Naive thymus-derived CD4-positive, alpha-beta T cell (primary cell): ENCODE measurements around the gene CES1. TPM values are rescaled to one million over a fixed set of nuclear protein-coding genes. Genes with fewer than 3 reads are reported as not detected.
"Not testable (repeated sequence)": the region's sequence is repeated elsewhere in the genome, so short reads cannot be mapped to it uniquely, and the experiment has no call there.

Experiments used
- ATAC-seq: fragments of 150-1000 bp; cut with Tn5 transposase; 2 replicates; pipeline ENCODE4 v1.10.0; 2021; ENCODE audit warnings: mild to moderate bottlenecking, moderate library complexity
- CTCF ChIA-PET: fragments of 350-600 bp; sonication (Branson Sonifier 250); formaldehyde crosslinking; loops from one replicate; lab custom pipeline; 2021; ENCODE audit warnings: antibody characterized with exemption; lab: Charles Lee
- POLR2A ChIA-PET: fragments of 350-600 bp; sonication (Branson Sonifier 250); formaldehyde crosslinking; loops from one replicate; lab custom pipeline; 2021; ENCODE audit warnings: antibody characterized with exemption, inconsistent platforms; lab: Charles Lee
- DNase-seq, 9 donors: peaks; one replicate each; pipeline versions ENCODE4 v3.0.0 to v3.0.0-alpha.2; 2020 to 2022; ENCODE audit warnings: mixed read lengths in 1 of 9
- H3K27ac ChIP-seq: one replicate; pipeline ENCODE4 v1.7.0; 2013; ENCODE audit warnings: mild to moderate bottlenecking, low read depth, low read length, moderate library complexity
- H3K27me3 ChIP-seq, 2 donors: one replicate each; pipeline ENCODE4 v1.7.0; 2013; ENCODE audit warnings: low read length in 2 of 2, mild to moderate bottlenecking in 2 of 2, moderate library complexity in 2 of 2; ENCODE audit not compliant: control insufficient read depth in 2 of 2, insufficient read depth in 2 of 2
- H3K36me3 ChIP-seq, 3 experiments: 1 replicate in 2 of 3; 2 replicates in 1 of 3; pipeline ENCODE4 v1.7.0; 2013; ENCODE audit warnings: low read length in 3 of 3, mild to moderate bottlenecking in 3 of 3, moderate library complexity in 1 of 3; ENCODE audit not compliant: insufficient read depth in 3 of 3, control insufficient read depth in 2 of 3
- H3K4me1 ChIP-seq, 2 donors: one replicate each; pipeline ENCODE4 v1.7.0; 2013; ENCODE audit warnings: low read length in 2 of 2, mild to moderate bottlenecking in 2 of 2, moderate library complexity in 1 of 2; ENCODE audit not compliant: control insufficient read depth in 2 of 2, insufficient read depth in 2 of 2
- H3K4me3 ChIP-seq: 2 replicates; pipeline ENCODE4 v1.7.0; 2013; ENCODE audit warnings: mild to moderate bottlenecking, low read length
- H3K9me3 ChIP-seq, 3 experiments: 1 replicate in 2 of 3; 2 replicates in 1 of 3; pipeline ENCODE4 v1.7.0; 2013; ENCODE audit warnings: low read length in 3 of 3; ENCODE audit not compliant: control insufficient read depth in 2 of 3
- H3K27ac Mint-ChIP-seq, 9 donors: one replicate each; pipeline ENCODE4 v1.8.0; 2020 to 2022; ENCODE audit warnings: mixed read lengths in 9 of 9, mild to moderate bottlenecking in 8 of 9, moderate library complexity in 5 of 9, inconsistent platforms in 2 of 9
- H3K27me3 Mint-ChIP-seq, 5 donors: one replicate each; pipeline ENCODE4 v1.8.0; 2021 to 2022; ENCODE audit warnings: mixed read lengths in 5 of 5, mild to moderate bottlenecking in 1 of 5
- H3K36me3 Mint-ChIP-seq, 5 donors: one replicate each; pipeline ENCODE4 v1.8.0; 2020 to 2022; ENCODE audit warnings: mixed read lengths in 5 of 5, mild to moderate bottlenecking in 3 of 5, inconsistent platforms in 1 of 5
- H3K4me1 Mint-ChIP-seq, 7 donors: one replicate each; pipeline ENCODE4 v1.8.0; 2020 to 2022; ENCODE audit warnings: mixed read lengths in 7 of 7, mild to moderate bottlenecking in 3 of 7, inconsistent platforms in 1 of 7
- H3K4me3 Mint-ChIP-seq, 10 donors: one replicate each; pipeline ENCODE4 v1.8.0; 2020 to 2022; ENCODE audit warnings: mild to moderate bottlenecking in 10 of 10, mixed read lengths in 10 of 10, moderate library complexity in 6 of 10, inconsistent platforms in 2 of 10
- H3K9me3 Mint-ChIP-seq, 11 donors: one replicate each; pipeline ENCODE4 v1.8.0; 2020 to 2022; ENCODE audit warnings: mixed read lengths in 11 of 11, mild to moderate bottlenecking in 4 of 11, inconsistent platforms in 1 of 11, moderate library complexity in 1 of 11
- intact Hi-C, 2 donors: fragments of 100-400 bp; cut with micrococcal nuclease; formaldehyde crosslinking; loops; one replicate each; pipeline ENCODE4 v1.15.1; 2023
- polyA plus RNA-seq, 2 donors: library from polyadenylated mRNA; unstranded; fragments of 300-500 nt; fragmentation: Illumina TruSeq; gene quantifications; one replicate each; pipeline ENCODE4 v1.2.3, GENCODE V29; 2021
- total RNA-seq, 6 experiments: library from RNA in 5 of 6; stranded (reverse) in 5 of 6; gene quantifications; 1 replicate in 5 of 6; 2 replicates in 1 of 6; pipeline ENCODE4 v1.2.3 and lab custom pipeline; 2021 to 2026

The CES1 gene
- total and polyA plus RNA-seq, 7 experiments from 2014 or later, result 0.32 to 11.6 (median 1.1) TPM; not detected in 3

DNA sequence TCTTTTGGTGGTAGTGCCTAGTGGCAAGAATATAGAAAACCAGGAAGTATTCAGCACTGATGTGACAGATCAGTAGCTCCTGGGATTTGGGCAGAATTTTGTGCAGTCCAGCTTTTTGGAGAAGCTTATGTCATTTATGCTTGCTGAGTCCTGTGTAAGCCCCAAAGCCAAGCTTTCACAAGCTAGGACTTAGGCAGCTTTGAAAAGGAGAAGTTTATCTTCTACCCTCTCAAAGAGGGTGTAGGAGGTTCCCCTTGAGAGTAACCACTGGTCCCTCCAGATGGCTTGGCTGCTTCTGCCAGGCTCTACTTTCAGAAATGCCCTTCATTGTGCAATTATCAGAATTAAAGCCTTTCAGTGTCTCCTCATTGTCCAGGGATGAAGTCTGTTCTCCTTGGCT is 78.8 kb downstream of the CES1 start:
- Histone ChIP-seq H3K4me3 (no peak overlapping the region), H3K27me3 (no peaks in the 10 kb centered on the region), H3K9me3 (no peaks in the 10 kb centered on the region), H3K36me3 (no peaks in the 10 kb centered on the region), H3K27ac (no peak overlapping the region), H3K4me1 (peaks cover 0 to 12% of the 10 kb centered on the region in 2 donors)
- CTCF ChIA-PET, result no interaction called here
- no peak for DNase-seq
- peaks cover 0 to 4% (median 0%) of the 10 kb centered on the region in 5 donors for H3K27me3 Mint-ChIP-seq
- POLR2A ChIA-PET, result no interaction called here
- intact Hi-C loops, result no loop called here
- H3K4me1 Mint-ChIP-seq, result peaks cover 3 to 23% (median 12%) of the 10 kb centered on the region in 7 donors
- no peak overlapping the region for H3K4me3 Mint-ChIP-seq
- H3K9me3 Mint-ChIP-seq, result peaks cover 3 to 28% (median 10%) of the 10 kb centered on the region in 11 donors
- peak; percentile 50 for ATAC-seq
- peak overlapping the region in 2 of 9 donors; percentile 18 to 88 for H3K27ac Mint-ChIP-seq
- peaks cover 0 to 23% (median 0%) of the 10 kb centered on the region in 5 donors for H3K36me3 Mint-ChIP-seq

DNA sequence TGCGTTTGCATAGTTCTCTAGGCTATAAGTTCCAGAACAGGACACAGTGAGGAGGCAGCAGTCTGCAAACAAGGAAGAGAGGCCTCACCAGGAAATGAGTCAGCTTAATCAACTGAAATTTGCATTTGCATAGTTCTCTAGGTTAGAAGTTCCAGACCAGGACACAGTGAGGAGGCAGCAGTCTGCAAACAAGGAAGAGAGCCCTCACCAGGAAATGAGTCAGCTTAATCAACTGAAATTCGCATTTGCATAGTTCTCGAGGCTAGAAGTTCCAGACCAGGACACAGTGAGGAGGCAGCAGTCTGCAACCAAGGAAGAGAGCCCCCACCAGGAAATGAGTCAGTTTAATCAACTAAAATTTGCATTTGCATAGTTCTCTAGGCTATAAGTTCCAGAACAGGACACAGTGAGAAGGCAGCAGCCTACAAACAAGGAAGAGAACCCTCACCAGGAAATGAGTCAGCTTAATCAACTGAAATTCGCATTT is 79.7 kb downstream of the CES1 start:
- H3K36me3 Mint-ChIP-seq, result peaks cover 0 to 23% (median 0%) of the 10 kb centered on the region in 5 donors
- peaks cover 3 to 28% (median 10%) of the 10 kb centered on the region in 11 donors for H3K9me3 Mint-ChIP-seq
- POLR2A ChIA-PET, H3K27me3 ChIP-seq, intact Hi-C loops, H3K4me3 ChIP-seq, H3K27me3 Mint-ChIP-seq, ATAC-seq, H3K9me3 ChIP-seq, DNase-seq, H3K27ac ChIP-seq, H3K36me3 ChIP-seq: not testable (repeated sequence)
- peaks cover 0 to 12% of the 10 kb centered on the region in 2 donors for H3K4me1 ChIP-seq
- H3K4me1 Mint-ChIP-seq, result peaks cover 3 to 23% (median 12%) of the 10 kb centered on the region in 7 donors
- H3K4me3 Mint-ChIP-seq, result peak overlapping the region in 1 of 10 donors; percentile 46
- peak overlapping the region in 3 of 9 donors; percentile 18 to 88 (median 57) for H3K27ac Mint-ChIP-seq
- CTCF ChIA-PET, result interaction anchor here (0.6 kb wide), 1 partner anchor 1610 kb away, joined by 4 read pairs; no protein-coding TSS in a partner anchor

Other genes with a start within 250 kb of the CES1 start
- not detected for gene SLC6A2, start 177.1 kb downstream of the CES1 start, total RNA-seq
- gene SLC6A2, start 177.1 kb downstream of the CES1 start, polyA plus RNA-seq, result not detected
- not detected for gene CES5A, start 42.3 kb upstream of the CES1 start, total RNA-seq
- not detected for gene CES5A, start 42.3 kb upstream of the CES1 start, polyA plus RNA-seq